Measurements from ENCODE around the gene HJURP. TPM values are rescaled to one million over a fixed set of nuclear protein-coding genes. Genes with fewer than 3 reads are reported as not detected.

HJURP gene
- total RNA-seq, 5 donors from 2014 or later (not counting 1 experiment from before 2014, with no cell fraction given): 0.33 to 1.7 (median 1.1) TPM

DNA sequence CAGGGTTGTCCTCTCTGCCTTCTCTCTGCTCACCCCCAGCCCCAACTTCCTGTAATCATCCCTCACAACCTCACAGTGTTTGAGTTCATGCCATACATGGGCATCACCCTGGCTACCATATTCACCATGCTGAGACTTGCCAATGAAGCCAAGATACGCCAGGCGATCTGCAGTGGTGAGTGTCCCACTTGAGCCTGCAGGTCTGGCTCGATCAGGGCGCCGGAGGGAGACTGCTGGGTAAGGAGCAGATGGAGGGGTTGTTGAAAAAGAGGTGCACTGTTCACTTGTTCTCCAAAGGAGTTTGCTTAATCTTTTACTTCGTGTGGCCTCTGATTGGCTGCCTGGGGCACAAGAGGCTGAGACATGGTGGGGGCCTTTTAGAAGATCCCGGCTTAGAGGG is 61.6 kb downstream of the HJURP start:
- peaks cover 0 to 9% of the 10 kb centered on the region in 2 experiments for H3K27me3 ChIP-seq (replicated peaks in 1 of 2; ENCODE audit: control insufficient read depth in 2 of 2, extremely low read depth in 1 of 2, insufficient read depth in 2 of 2, low read length in 1 of 2)
- Mint-ChIP-seq H3K4me3 (no peak overlapping the region), H3K36me3 (no peaks in the 10 kb centered on the region), H3K27ac (no peak overlapping the region), H3K9me3 (no peaks in the 10 kb centered on the region), H3K4me1 (no peaks in the 10 kb centered on the region), H3K27me3 (peaks cover 3 to 4% of the 10 kb centered on the region in 2 donors)
- no peaks in the 10 kb centered on the region for H3K9me3 ChIP-seq
- 88% methylated on average over 7 of the region's 7 CpGs for WGBS (ENCODE audit: insufficient coverage)
- H3K36me3 ChIP-seq (ENCODE audit: control insufficient read depth in 2 of 2, extremely low read depth in 1 of 2, insufficient read depth in 1 of 2, low read length in 1 of 2): no peaks in the 10 kb centered on the region
- H3K4me3 ChIP-seq (ENCODE audit: control insufficient read depth in 1 of 2, extremely low read depth in 1 of 2, low read length in 1 of 2): no peak overlapping the region
- no peak overlapping the region for H3K27ac ChIP-seq (ENCODE audit: low read length)
- CTCF ChIA-PET: no interaction called here
- no peaks in the 10 kb centered on the region for H3K4me1 ChIP-seq (ENCODE audit: control insufficient read depth in 1 of 2, extremely low read depth in 1 of 2, insufficient read depth in 2 of 2, low read length in 2 of 2)
- no peak for DNase-seq
- no peak for ATAC-seq (replicated peaks in 1 of 4)
- POLR2A ChIA-PET: no interaction called here

DNA sequence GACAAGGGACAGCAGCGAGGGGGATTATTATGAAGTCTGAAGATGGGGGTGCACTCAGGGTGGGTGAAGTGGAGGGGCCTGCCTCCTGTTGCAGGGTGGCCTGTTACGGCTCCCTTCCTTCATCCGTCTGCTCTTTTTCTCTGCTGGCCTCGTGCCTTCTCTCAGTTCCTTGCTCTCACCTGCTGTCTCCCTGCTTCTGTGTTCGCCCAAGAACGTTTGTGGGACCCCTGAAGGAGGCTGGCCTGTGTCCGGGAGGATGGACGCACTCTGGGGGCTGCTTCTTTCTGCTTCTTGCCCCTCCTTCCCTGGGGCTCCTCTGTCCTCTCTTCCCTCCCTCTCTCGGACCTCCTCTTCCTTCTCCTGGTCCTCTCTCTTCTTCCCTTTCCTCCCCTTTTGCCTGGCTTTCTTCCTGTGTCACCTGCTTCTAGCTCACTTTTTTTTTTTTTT is 62.4 kb downstream of the HJURP start:
- Mint-ChIP-seq H3K27me3 (peaks cover 3 to 4% of the 10 kb centered on the region in 2 donors), H3K36me3 (no peaks in the 10 kb centered on the region), H3K9me3 (no peaks in the 10 kb centered on the region), H3K4me3 (no peak overlapping the region), H3K4me1 (no peaks in the 10 kb centered on the region), H3K27ac (no peak overlapping the region)
- DNase-seq (no peak), ATAC-seq (replicated peaks in 1 of 4) (no peak)
- ChIA-PET CTCF (no interaction called here), POLR2A (no interaction called here)
- Histone ChIP-seq H3K27me3 (replicated peaks in 1 of 2; ENCODE audit: control insufficient read depth in 2 of 2, extremely low read depth in 1 of 2, insufficient read depth in 2 of 2, low read length in 1 of 2) (peaks cover 0 to 9% of the 10 kb centered on the region in 2 experiments), H3K4me1 (ENCODE audit: control insufficient read depth in 1 of 2, extremely low read depth in 1 of 2, insufficient read depth in 2 of 2, low read length in 2 of 2) (no peaks in the 10 kb centered on the region), H3K27ac (ENCODE audit: low read length) (no peak overlapping the region), H3K36me3 (ENCODE audit: control insufficient read depth in 2 of 2, extremely low read depth in 1 of 2, insufficient read depth in 1 of 2, low read length in 1 of 2) (no peaks in the 10 kb centered on the region), H3K4me3 (ENCODE audit: control insufficient read depth in 1 of 2, extremely low read depth in 1 of 2, low read length in 1 of 2) (no peak overlapping the region), H3K9me3 (no peaks in the 10 kb centered on the region)
- WGBS (ENCODE audit: insufficient coverage): 56% methylated on average over 9 of the region's 9 CpGs

DNA sequence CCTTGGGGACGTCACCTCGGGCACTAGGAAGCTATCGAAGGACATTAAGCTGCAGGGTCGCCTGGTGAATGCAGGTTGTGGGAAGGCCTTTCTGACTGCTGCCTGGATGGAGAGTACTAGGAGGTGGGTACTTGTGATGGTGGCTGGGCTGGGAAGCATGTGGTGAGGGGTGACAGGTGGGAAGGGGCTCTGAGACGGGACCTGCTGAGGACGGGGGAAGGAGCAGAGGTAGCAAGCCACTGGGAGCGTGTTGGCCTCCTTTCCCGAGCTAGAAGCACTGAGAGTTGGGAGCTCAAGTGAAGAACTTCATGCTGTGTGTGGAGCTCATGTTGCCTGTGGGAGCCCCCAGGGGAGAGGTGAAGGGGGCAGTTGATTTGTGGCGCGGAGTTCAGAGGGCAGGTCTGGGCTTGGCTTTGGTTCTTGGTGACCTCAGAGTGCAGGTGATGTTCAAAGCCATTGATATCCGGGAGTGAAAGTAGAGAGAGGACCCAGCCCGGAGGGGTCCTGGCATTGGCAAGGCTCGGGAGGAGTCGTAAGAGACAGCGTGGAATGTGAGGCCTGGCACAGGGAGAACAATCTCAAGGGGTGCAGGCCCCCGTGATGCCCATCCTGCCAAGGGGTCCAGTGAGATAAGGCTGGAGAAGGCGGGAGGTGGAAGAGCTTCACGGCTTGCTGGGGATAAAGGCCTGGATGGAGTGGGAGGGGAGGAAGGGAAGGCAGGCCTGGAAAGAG is 63.0 kb downstream of the HJURP start:
- WGBS (ENCODE audit: insufficient coverage): 83% methylated on average over 17 of the region's 18 CpGs
- Mint-ChIP-seq H3K9me3 (peaks cover 0 to 2% (median under 1%) of the 10 kb centered on the region in 3 donors), H3K27me3 (peaks cover 5 to 7% of the 10 kb centered on the region in 2 donors), H3K4me3 (no peak overlapping the region), H3K36me3 (no peaks in the 10 kb centered on the region), H3K27ac (no peak overlapping the region), H3K4me1 (no peaks in the 10 kb centered on the region)
- Histone ChIP-seq H3K4me3 (ENCODE audit: control insufficient read depth in 1 of 2, extremely low read depth in 1 of 2, low read length in 1 of 2) (no peak overlapping the region), H3K9me3 (no peaks in the 10 kb centered on the region), H3K4me1 (ENCODE audit: control insufficient read depth in 1 of 2, extremely low read depth in 1 of 2, insufficient read depth in 2 of 2, low read length in 2 of 2) (no peaks in the 10 kb centered on the region), H3K27me3 (replicated peaks in 1 of 2; ENCODE audit: control insufficient read depth in 2 of 2, extremely low read depth in 1 of 2, insufficient read depth in 2 of 2, low read length in 1 of 2) (peaks cover 0 to 9% of the 10 kb centered on the region in 2 experiments), H3K36me3 (ENCODE audit: control insufficient read depth in 2 of 2, extremely low read depth in 1 of 2, insufficient read depth in 1 of 2, low read length in 1 of 2) (no peaks in the 10 kb centered on the region), H3K27ac (ENCODE audit: low read length) (no peak overlapping the region)
- ATAC-seq (replicated peaks in 1 of 4) (no peak), DNase-seq (no peak)
- CTCF ChIA-PET: no interaction called here
- POLR2A ChIA-PET: interaction anchor here in 1 of 2 donors (0.6 kb wide), 2 partner anchors 11 to 744 kb away, joined by 3 read pairs; no protein-coding TSS in a partner anchor

DNA sequence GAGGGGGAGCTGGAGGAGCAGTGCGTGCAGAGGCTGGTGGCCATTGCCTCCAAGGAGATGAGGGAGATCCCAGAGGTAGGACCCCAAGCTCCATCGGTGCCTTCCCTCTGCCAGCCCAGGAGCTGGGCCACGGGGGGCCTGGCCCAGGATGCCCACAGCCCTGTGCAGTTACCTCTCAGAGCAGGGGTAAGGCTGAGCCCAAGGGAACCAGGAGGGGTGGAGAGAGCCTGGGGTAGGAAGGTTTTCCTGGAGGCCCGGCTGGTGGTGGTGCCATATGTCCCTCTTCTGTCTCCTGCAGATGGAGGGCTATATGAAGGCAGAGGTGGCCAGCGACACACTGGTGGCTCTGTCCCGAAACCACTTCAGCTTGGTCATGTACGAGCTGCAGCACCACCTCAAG is 64.8 kb downstream of the HJURP start:
- CTCF ChIA-PET: no interaction called here
- ATAC-seq (replicated peaks in 1 of 4): no peak
- Histone ChIP-seq H3K27me3 (replicated peaks in 1 of 2; ENCODE audit: control insufficient read depth in 2 of 2, extremely low read depth in 1 of 2, insufficient read depth in 2 of 2, low read length in 1 of 2) (peaks cover 0 to 16% of the 10 kb centered on the region in 2 experiments), H3K4me1 (ENCODE audit: control insufficient read depth in 1 of 2, extremely low read depth in 1 of 2, insufficient read depth in 2 of 2, low read length in 2 of 2) (no peaks in the 10 kb centered on the region), H3K9me3 (no peaks in the 10 kb centered on the region), H3K4me3 (ENCODE audit: control insufficient read depth in 1 of 2, extremely low read depth in 1 of 2, low read length in 1 of 2) (no peak overlapping the region), H3K36me3 (ENCODE audit: control insufficient read depth in 2 of 2, extremely low read depth in 1 of 2, insufficient read depth in 1 of 2, low read length in 1 of 2) (no peaks in the 10 kb centered on the region), H3K27ac (ENCODE audit: low read length) (no peak overlapping the region)
- 92% methylated on average over 5 of the region's 7 CpGs for WGBS (ENCODE audit: insufficient coverage)
- Mint-ChIP-seq H3K9me3 (peaks cover 0 to 6% (median 5%) of the 10 kb centered on the region in 3 donors), H3K4me3 (no peak overlapping the region), H3K4me1 (no peaks in the 10 kb centered on the region), H3K27ac (no peak overlapping the region), H3K27me3 (peaks cover 9 to 18% of the 10 kb centered on the region in 2 donors), H3K36me3 (peaks cover 3% of the 10 kb centered on the region)
- POLR2A ChIA-PET: no interaction called here
- DNase-seq: no peak

Other genes starting within 250 kb of the HJURP start
- not detected for gene UGT1A8, start 236.9 kb downstream of the HJURP start, total RNA-seq
- not detected for gene UGT1A10, start 218.1 kb downstream of the HJURP start, total RNA-seq
- not detected for gene UGT1A9, start 182.6 kb downstream of the HJURP start, total RNA-seq
- gene UGT1A7, start 172.6 kb downstream of the HJURP start, total RNA-seq: under 1 TPM in 1 of 5 donors, not detected in 4; 0.10 TPM
- gene UGT1A6, start 161.6 kb downstream of the HJURP start, total RNA-seq: under 1 TPM in 1 of 5 donors, not detected in 4; 0.32 TPM
- not detected for gene UGT1A5, start 141.6 kb downstream of the HJURP start, total RNA-seq
- gene UGT1A4, start 135.8 kb downstream of the HJURP start, total RNA-seq: not detected
- not detected for gene UGT1A3, start 125.5 kb downstream of the HJURP start, total RNA-seq
- not detected for gene UGT1A1, start 94.3 kb downstream of the HJURP start, total RNA-seq
- gene MROH2A, start 76.2 kb downstream of the HJURP start, total RNA-seq: not detected
- not detected for gene TRPM8, start 62.8 kb upstream of the HJURP start, total RNA-seq
- not detected for gene SPP2, start 196.2 kb upstream of the HJURP start, total RNA-seq

Measured in T-cell (primary cell).